Measurements from ENCODE around the gene GOLGA7B.

Gene GOLGA7B

GRCh38 chr10:97916586-97916985 lies 66.9 kb downstream of the GOLGA7B start:
- POLR2A ChIA-PET: no interaction called here
- CTCF ChIA-PET: interaction anchor here (0.6 to 6.5 kb wide), 7 partner anchors 92 to 478 kb away, joined by 3 to 137 read pairs (median 4); no protein-coding TSS in a partner anchor
- H3K27ac ChIP-seq (ENCODE audit: extremely low read depth, low read depth, low read length): no peak overlapping the region
- TF ChIP-seq ZNF2 (tag by site-specific recombination; IDR thresholded peaks at IDR 0.05): no peak
- TF ChIP-seq ZNF654 (tag by site-specific recombination; IDR thresholded peaks at IDR 0.05; ENCODE audit: low read depth): no peak
- no peak for TF ChIP-seq GLI2 (tag by site-specific recombination; IDR thresholded peaks at IDR 0.05; ENCODE audit: borderline replicate concordance, low read depth)
- TF ChIP-seq ZBTB26 (tag by site-specific recombination; optimal IDR thresholded peaks at IDR 0.05): no peak
- TF ChIP-seq GFI1B (tag by site-specific recombination; IDR thresholded peaks at IDR 0.05): no peak
- no peak for TF ChIP-seq ZNF121 (tag by site-specific recombination; IDR thresholded peaks at IDR 0.05)
- TF ChIP-seq ZNF140 (tag by site-specific recombination; IDR thresholded peaks at IDR 0.05): no peak
- TF ChIP-seq YY1 (tag by site-specific recombination; IDR thresholded peaks at IDR 0.05): no peak
- TF ChIP-seq KLF7 (tag by site-specific recombination; IDR thresholded peaks at IDR 0.05; ENCODE audit: borderline replicate concordance): no peak
- TF ChIP-seq RBAK (tag by site-specific recombination; IDR thresholded peaks at IDR 0.05): no peak
- no peak for TF ChIP-seq GLI4 (tag by site-specific recombination; IDR thresholded peaks at IDR 0.05)
- no peaks in the 10 kb centered on the region for H3K9me3 ChIP-seq (ENCODE audit: control insufficient read depth, insufficient read depth, low read depth, low read length)
- no peaks in the 10 kb centered on the region for H3K36me3 ChIP-seq (ENCODE audit: control insufficient read depth in 2 of 2, insufficient read depth in 1 of 2, low read length in 2 of 2)
- no peak overlapping the region for H3K4me3 ChIP-seq (ENCODE audit: low read depth, low read length)
- H3K4me1 ChIP-seq (ENCODE audit: control insufficient read depth, insufficient read depth, low read length): no peaks in the 10 kb centered on the region

GRCh38 chr10:97919012-97919411 lies 69.4 kb downstream of the GOLGA7B start:
- Histone ChIP-seq H3K27ac (ENCODE audit: extremely low read depth, low read depth, low read length) (no peak overlapping the region), H3K4me1 (ENCODE audit: control insufficient read depth, insufficient read depth, low read length) (no peaks in the 10 kb centered on the region), H3K9me3 (ENCODE audit: control insufficient read depth, insufficient read depth, low read depth, low read length) (no peaks in the 10 kb centered on the region), H3K36me3 (ENCODE audit: control insufficient read depth in 2 of 2, insufficient read depth in 1 of 2, low read length in 2 of 2) (no peaks in the 10 kb centered on the region), H3K4me3 (ENCODE audit: low read depth, low read length) (no peak overlapping the region)
- ChIA-PET CTCF (interaction anchor here (1.0 to 6.5 kb wide), 3 partner anchors 21 to 126 kb away, joined by 3 to 137 read pairs (median 8); no protein-coding TSS in a partner anchor), POLR2A (no interaction called here)
- TF ChIP-seq ZNF596 (tag by site-specific recombination; IDR thresholded peaks at IDR 0.05): no peak
- TF ChIP-seq ZNF654 (tag by site-specific recombination; IDR thresholded peaks at IDR 0.05; ENCODE audit: low read depth): no peak
- no peak for TF ChIP-seq ZNF473 (tag by site-specific recombination; IDR thresholded peaks at IDR 0.05)
- TF ChIP-seq YY1 (tag by site-specific recombination; IDR thresholded peaks at IDR 0.05): no peak
- no peak for TF ChIP-seq KLF1 (tag by site-specific recombination; IDR thresholded peaks at IDR 0.05)
- no peak for TF ChIP-seq ZNF391 (tag by site-specific recombination; IDR thresholded peaks at IDR 0.05; ENCODE audit: borderline replicate concordance, low read depth)
- TF ChIP-seq AEBP2 (tag by site-specific recombination; IDR thresholded peaks at IDR 0.05; ENCODE audit: borderline replicate concordance): no peak
- no peak for TF ChIP-seq GFI1B (tag by site-specific recombination; IDR thresholded peaks at IDR 0.05)
- TF ChIP-seq ZNF211 (tag by site-specific recombination; IDR thresholded peaks at IDR 0.05; ENCODE audit: low read depth): no peak
- no peak for TF ChIP-seq ZNF155 (tag by site-specific recombination; IDR thresholded peaks at IDR 0.05)
- no peak for TF ChIP-seq ZNF639 (tag by site-specific recombination; IDR thresholded peaks at IDR 0.05)
- TF ChIP-seq ZSCAN5A (tag by site-specific recombination; IDR thresholded peaks at IDR 0.05): no peak
- no peak for TF ChIP-seq ZNF10 (tag by site-specific recombination; IDR thresholded peaks at IDR 0.05)
- no peak for TF ChIP-seq ZNF274 (IDR thresholded peaks at IDR 0.05; ENCODE audit: low read length)
- no peak for TF ChIP-seq ZNF274 (tag by site-specific recombination; IDR thresholded peaks at IDR 0.05; ENCODE audit: borderline replicate concordance)
- no peak for TF ChIP-seq ZNF660 (tag by site-specific recombination; IDR thresholded peaks at IDR 0.05)
- no peak for TF ChIP-seq ZNF701 (tag by site-specific recombination; IDR thresholded peaks at IDR 0.05)

Data from HEK293 (cell line).